Measurements from ENCODE around the gene ITGB3BP. TPM values are rescaled to one million over a fixed set of nuclear protein-coding genes. Genes with fewer than 3 reads are reported as not detected.

ITGB3BP gene
- total RNA-seq, 1 experiment from 2014 or later, result 23.6 TPM

- no peak overlapping the region for H3K4me3 ChIP-seq (ENCODE audit: low read depth, low read length)
- H3K4me1 ChIP-seq, result no peaks in the 10 kb centered on the region
- Mint-ChIP-seq H3K4me1 (ENCODE audit: low read depth, unreplicated experiment) (no peaks in the 10 kb centered on the region), H3K9me3 (ENCODE audit: unreplicated experiment) (no peaks in the 10 kb centered on the region), H3K27me3 (ENCODE audit: insufficient read depth, unreplicated experiment) (no peaks in the 10 kb centered on the region), H3K27ac (ENCODE audit: unreplicated experiment) (no peak overlapping the region), H3K36me3 (ENCODE audit: insufficient read depth, unreplicated experiment) (no peaks in the 10 kb centered on the region), H3K4me3 (ENCODE audit: unreplicated experiment) (no peak overlapping the region)
- H3K27me3 ChIP-seq (replicated peaks; ENCODE audit: control insufficient read depth, insufficient read depth, low read length), result no peaks in the 10 kb centered on the region
- intact Hi-C loops (cut with micrococcal nuclease; ENCODE audit: unreplicated experiment), result no loop called here
- H3K36me3 ChIP-seq (ENCODE audit: control insufficient read depth, insufficient read depth, low read length), result no peaks in the 10 kb centered on the region
- no peak for DNase-seq
- POLR2A ChIA-PET, result no interaction called here
- H3K9me3 ChIP-seq, result no peaks in the 10 kb centered on the region
- TF ChIP-seq CTCF (IDR thresholded peaks at IDR 0.05; ENCODE audit: insufficient read depth in 1 of 2, low read depth in 1 of 2, low read length in 1 of 2, severe bottlenecking in 1 of 2, unreplicated experiment in 1 of 2), result no peak
- CTCF ChIA-PET, result no interaction called here
- BruUV-seq (replicated peaks), result no TSS peak
Observed at GRCh38 chr1:63569068-63569467, 46.0 kb upstream of the ITGB3BP start.

- Histone ChIP-seq H3K36me3 (ENCODE audit: control insufficient read depth, insufficient read depth, low read length) (no peaks in the 10 kb centered on the region), H3K9me3 (no peaks in the 10 kb centered on the region), H3K4me3 (ENCODE audit: low read depth, low read length) (no peak overlapping the region), H3K27me3 (replicated peaks; ENCODE audit: control insufficient read depth, insufficient read depth, low read length) (no peaks in the 10 kb centered on the region), H3K4me1 (no peaks in the 10 kb centered on the region)
- POLR2A ChIA-PET, result no interaction called here
- no peak overlapping the region for H3K4me3 Mint-ChIP-seq (ENCODE audit: unreplicated experiment)
- no peaks in the 10 kb centered on the region for H3K36me3 Mint-ChIP-seq (ENCODE audit: insufficient read depth, unreplicated experiment)
- no peak overlapping the region for H3K27ac Mint-ChIP-seq (ENCODE audit: unreplicated experiment)
- DNase-seq, result no peak
- CTCF ChIA-PET, result no interaction called here
- intact Hi-C loops (cut with micrococcal nuclease; ENCODE audit: unreplicated experiment), result no loop called here
- H3K4me1 Mint-ChIP-seq (ENCODE audit: low read depth, unreplicated experiment), result no peaks in the 10 kb centered on the region
- TF ChIP-seq CTCF (IDR thresholded peaks at IDR 0.05; ENCODE audit: insufficient read depth in 1 of 2, low read depth in 1 of 2, low read length in 1 of 2, severe bottlenecking in 1 of 2, unreplicated experiment in 1 of 2), result no peak
- H3K9me3 Mint-ChIP-seq (ENCODE audit: unreplicated experiment), result no peaks in the 10 kb centered on the region
- BruUV-seq (replicated peaks), result no TSS peak
- H3K27me3 Mint-ChIP-seq (ENCODE audit: insufficient read depth, unreplicated experiment), result no peaks in the 10 kb centered on the region
Observed at GRCh38 chr1:63563745-63564144, 40.7 kb upstream of the ITGB3BP start.

- no peaks in the 10 kb centered on the region for H3K4me1 Mint-ChIP-seq (ENCODE audit: low read depth, unreplicated experiment)
- TF ChIP-seq CTCF (IDR thresholded peaks at IDR 0.05; ENCODE audit: insufficient read depth in 1 of 2, low read depth in 1 of 2, low read length in 1 of 2, severe bottlenecking in 1 of 2, unreplicated experiment in 1 of 2), result no peak
- H3K36me3 Mint-ChIP-seq (ENCODE audit: insufficient read depth, unreplicated experiment), result peaks cover 4% of the 10 kb centered on the region
- no peak overlapping the region for H3K27ac Mint-ChIP-seq (ENCODE audit: unreplicated experiment)
- H3K4me3 Mint-ChIP-seq (ENCODE audit: unreplicated experiment), result no peak overlapping the region
- H3K27me3 ChIP-seq (replicated peaks; ENCODE audit: control insufficient read depth, insufficient read depth, low read length), result no peaks in the 10 kb centered on the region
- ChIA-PET POLR2A (no interaction called here), CTCF (no interaction called here)
- BruUV-seq (replicated peaks), result no TSS peak
- H3K27me3 Mint-ChIP-seq (ENCODE audit: insufficient read depth, unreplicated experiment), result no peaks in the 10 kb centered on the region
- H3K4me3 ChIP-seq (ENCODE audit: low read depth, low read length), result no peak overlapping the region
- H3K36me3 ChIP-seq (ENCODE audit: control insufficient read depth, insufficient read depth, low read length), result no peaks in the 10 kb centered on the region
- H3K9me3 ChIP-seq, result no peaks in the 10 kb centered on the region
- no peaks in the 10 kb centered on the region for H3K4me1 ChIP-seq
- no peaks in the 10 kb centered on the region for H3K9me3 Mint-ChIP-seq (ENCODE audit: unreplicated experiment)
- intact Hi-C loops (cut with micrococcal nuclease; ENCODE audit: unreplicated experiment), result loop anchor here (5.0 kb wide), 1 partner anchor 688 kb away; no protein-coding TSS in a partner anchor
- DNase-seq, result no peak
Observed at GRCh38 chr1:63559357-63559756, 36.3 kb upstream of the ITGB3BP start.
